CD4-positive, alpha-beta T cell treated with Interleukin-12 subunit alpha and Interleukin-12 subunit beta, for 1 hour (primary cell): ENCODE measurements around the gene SLFN13.
A peak's percentile ranks its signal among the peaks of the same experiment; 100 is the strongest.
"Not testable (repeated sequence)": the region's sequence is repeated elsewhere in the genome, so short reads cannot be mapped to it uniquely, and the experiment has no call there.

ENCODE experiments used
- DNase-seq: peaks from one replicate; pipeline ENCODE4 v3.0.0-alpha.2; 2020

The SLFN13 gene, protein sequence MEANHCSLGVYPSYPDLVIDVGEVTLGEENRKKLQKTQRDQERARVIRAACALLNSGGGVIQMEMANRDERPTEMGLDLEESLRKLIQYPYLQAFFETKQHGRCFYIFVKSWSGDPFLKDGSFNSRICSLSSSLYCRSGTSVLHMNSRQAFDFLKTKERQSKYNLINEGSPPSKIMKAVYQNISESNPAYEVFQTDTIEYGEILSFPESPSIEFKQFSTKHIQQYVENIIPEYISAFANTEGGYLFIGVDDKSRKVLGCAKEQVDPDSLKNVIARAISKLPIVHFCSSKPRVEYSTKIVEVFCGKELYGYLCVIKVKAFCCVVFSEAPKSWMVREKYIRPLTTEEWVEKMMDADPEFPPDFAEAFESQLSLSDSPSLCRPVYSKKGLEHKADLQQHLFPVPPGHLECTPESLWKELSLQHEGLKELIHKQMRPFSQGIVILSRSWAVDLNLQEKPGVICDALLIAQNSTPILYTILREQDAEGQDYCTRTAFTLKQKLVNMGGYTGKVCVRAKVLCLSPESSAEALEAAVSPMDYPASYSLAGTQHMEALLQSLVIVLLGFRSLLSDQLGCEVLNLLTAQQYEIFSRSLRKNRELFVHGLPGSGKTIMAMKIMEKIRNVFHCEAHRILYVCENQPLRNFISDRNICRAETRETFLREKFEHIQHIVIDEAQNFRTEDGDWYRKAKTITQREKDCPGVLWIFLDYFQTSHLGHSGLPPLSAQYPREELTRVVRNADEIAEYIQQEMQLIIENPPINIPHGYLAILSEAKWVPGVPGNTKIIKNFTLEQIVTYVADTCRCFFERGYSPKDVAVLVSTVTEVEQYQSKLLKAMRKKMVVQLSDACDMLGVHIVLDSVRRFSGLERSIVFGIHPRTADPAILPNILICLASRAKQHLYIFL

GRCh38 chr17:35448214-35448898 is at the start of gene SLFN13:
SLFN13 (minus strand) TSS chr17:35448766; CDS start chr17:35445680, 3,086 bp downstream.
- DNase-seq, result peak; percentile 84

- no peak for DNase-seq
These were observed 48.1 kb upstream of the SLFN13 start for GRCh38 chr17:35496451-35497290.

DNA sequence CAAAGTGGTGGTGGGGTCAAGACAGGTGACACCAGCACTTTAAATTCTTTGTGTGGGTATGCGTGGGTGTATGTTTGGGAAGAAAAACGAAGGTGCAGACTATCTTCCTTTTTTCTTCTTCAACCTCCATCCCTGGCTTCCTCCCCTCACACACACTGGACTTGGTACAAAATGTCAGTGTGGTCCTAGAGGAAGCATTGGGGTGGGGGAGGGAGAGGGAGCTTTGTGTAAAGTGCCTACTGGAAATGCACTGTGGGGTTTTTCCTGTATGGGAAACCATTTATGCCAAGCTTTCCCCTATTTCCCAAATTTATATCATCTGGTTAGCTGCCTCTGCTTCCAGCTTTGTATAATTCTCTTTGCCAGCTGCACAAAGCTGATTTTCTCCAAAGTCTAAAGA is 44.5 kb upstream of the SLFN13 start:
- no peak for DNase-seq

GRCh38 chr17:35491417-35491816 is 42.9 kb upstream of the SLFN13 start:
- no peak for DNase-seq

GRCh38 chr17:35489944-35490343 is 41.4 kb upstream of the SLFN13 start:
- no peak for DNase-seq

GRCh38 chr17:35488991-35489390 is 40.4 kb upstream of the SLFN13 start:
- no peak for DNase-seq

- DNase-seq, result peak; percentile 74
These were observed 38.6 kb upstream of the SLFN13 start for GRCh38 chr17:35486920-35487732.

GRCh38 chr17:35479271-35479670 is 30.7 kb upstream of the SLFN13 start:
- no peak for DNase-seq

GRCh38 chr17:35477248-35477647 is 28.7 kb upstream of the SLFN13 start:
- no peak for DNase-seq

DNA sequence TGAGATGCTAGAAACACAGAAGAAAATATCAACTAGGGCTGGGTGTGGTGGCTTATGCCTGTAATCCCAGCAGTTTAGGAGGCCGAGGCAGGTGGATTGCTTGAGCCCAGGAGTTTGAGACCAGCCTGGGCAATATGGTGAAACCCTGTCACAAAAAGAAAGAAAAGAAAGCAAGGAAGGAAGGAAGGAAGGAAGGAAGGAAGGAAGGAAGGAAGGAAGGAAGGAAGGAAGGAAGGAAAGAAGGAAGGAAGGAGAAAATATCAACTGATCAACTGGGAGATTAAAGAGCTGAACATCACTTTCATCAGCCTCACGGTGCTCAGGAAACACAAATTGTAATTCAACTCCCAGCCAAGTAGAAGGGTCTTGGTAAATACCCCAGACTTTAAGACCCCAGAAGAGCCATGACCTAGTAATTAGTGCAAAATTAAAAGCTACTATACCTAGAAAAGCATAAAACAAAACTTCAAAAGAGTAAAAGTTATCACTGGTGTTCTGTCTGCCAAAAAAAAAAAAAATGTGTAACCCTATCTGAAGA is 27.8 kb upstream of the SLFN13 start:
- DNase-seq, result no peak

GRCh38 chr17:35468475-35468874 is 19.9 kb upstream of the SLFN13 start:
- no peak for DNase-seq

DNA sequence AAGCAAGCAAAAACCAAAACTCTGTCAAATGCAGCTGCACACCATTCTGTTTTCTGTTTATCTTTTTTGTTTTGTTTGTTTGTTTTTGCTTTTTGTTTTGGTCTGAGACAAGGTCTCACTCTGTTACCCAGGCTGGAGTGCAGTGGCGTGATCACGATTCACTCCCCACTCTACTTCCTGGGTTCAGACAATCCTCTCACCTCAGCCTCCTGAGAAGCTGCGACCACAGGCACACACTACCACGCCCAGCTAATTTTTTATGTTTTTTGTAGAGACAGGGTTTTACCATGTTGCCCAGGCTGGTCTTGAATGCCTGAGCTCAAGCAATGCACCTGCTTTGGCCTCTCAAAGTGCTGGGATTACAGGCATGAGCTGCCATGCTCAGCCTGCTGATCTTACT is 19.3 kb upstream of the SLFN13 start:
- peak; percentile 60 for DNase-seq

- DNase-seq, result peak; percentile 78
These were observed 11.8 kb upstream of the SLFN13 start for GRCh38 chr17:35460354-35460851.

GRCh38 chr17:35454035-35454434 is 5.5 kb upstream of the SLFN13 start:
- not testable (repeated sequence) for DNase-seq

- DNase-seq, result no peak
These were observed 4.6 kb upstream of the SLFN13 start for GRCh38 chr17:35453171-35453570.

GRCh38 chr17:35449371-35449931 is 885 bp upstream of the SLFN13 start:
- no peak for DNase-seq

GRCh38 chr17:35448899-35449227 is 297 bp upstream of the SLFN13 start:
- no peak for DNase-seq

GRCh38 chr17:35447499-35447898 is 1.1 kb downstream of the SLFN13 start:
- DNase-seq, result no peak

DNA sequence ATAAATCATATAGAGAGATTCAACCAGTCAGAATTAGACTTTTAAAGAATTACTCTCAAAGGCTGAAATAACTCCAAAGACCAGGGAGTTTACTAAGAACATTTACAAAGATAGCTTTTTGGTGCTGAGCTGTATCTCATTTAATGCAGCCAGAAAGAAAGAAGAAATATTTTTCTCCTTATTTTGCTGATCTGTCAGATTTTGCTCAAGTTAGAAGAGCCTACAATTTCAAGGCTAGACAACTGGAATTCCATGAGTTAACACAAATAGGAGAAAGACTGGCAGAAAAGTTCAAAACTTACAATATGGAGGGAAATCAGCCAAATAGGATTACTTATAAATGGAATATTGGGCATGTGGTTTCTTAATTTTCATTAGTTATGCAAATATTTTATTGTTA is 10.1 kb downstream of the SLFN13 start:
- DNase-seq, result no peak

DNA sequence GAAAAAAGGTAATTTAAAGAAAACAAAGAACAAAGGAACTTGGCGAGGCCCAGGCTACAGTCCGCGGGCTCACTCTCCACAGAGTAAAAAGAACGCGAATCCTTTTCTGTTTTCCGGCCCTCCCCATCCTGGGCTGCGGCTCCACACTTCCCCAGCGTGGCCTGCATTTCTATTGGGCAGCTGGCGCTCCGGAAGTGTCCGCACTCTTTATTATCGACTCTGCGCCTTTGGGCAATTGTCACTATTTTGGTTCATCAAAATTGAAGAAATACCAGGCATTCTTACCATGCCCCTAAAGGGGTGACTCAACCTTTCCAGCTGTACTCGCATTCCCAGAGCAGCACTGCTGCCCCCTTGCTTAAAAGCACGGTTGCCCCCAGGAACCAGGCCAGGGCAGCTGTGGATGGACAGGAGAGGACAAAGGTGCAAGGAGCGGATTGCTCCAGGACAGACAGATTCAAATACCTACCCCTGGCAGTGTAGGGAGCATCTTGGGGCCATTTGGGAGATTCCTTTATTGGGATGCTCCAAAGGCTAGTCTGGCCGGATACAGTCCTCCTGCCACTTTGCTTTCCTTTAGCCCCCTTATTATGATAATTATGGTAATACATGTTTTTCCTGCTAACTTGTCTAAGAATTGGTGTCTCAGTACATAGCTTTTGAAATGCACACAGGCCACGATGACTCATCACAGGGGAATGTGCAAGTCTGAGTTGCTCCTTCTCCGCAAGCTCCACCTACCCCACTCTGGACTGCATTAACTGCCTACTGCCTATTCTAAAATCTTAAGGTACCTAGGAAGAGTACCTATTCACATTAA is 15.3 kb downstream of the SLFN13 start:
- peak; percentile 58 for DNase-seq
